ENCODE measurements around the gene PLAGL1. TPM values are rescaled to one million over a fixed set of nuclear protein-coding genes. Genes with fewer than 3 reads are reported as not detected.
A peak's percentile ranks its signal among the peaks of the same experiment; 100 is the strongest.

The PLAGL1 gene
- polyA plus RNA-seq, 3 donors = 11.6 to 60.7 (median 16.7) TPM

DNA sequence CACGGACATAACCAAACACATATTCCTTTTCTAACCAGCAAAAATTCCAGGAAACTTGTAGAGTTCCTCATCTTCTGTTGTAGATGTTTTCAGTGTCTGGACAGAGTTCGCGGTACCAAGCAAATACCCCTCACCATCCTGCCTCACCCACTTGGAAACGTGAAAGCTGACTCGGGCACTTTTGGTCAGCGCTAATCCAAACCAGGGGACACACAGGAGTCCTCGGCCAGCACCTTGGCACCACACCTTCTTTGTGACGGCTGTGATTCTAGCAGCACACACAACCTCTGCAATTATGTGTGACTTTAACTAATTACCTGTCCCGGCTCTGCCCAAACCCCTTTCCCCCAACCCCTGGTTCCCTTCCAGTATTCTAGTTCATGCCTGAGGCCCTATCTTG is 58.1 kb downstream of the PLAGL1 start:
- 100% methylated on average over 7 of the region's 9 CpGs for WGBS (ENCODE audit: insufficient coverage)
- intact Hi-C loops (cut with micrococcal nuclease) = loop anchor here in 1 of 2 donors (10.0 kb wide), 1 partner anchor 385 kb away; no protein-coding TSS in a partner anchor
- Histone ChIP-seq H3K9ac (ENCODE audit: insufficient read depth, low read length, poor library complexity, severe bottlenecking) (no peak overlapping the region), H3K27ac (ENCODE audit: low read depth in 1 of 2, low read length in 2 of 2) (no peak overlapping the region), H3K4me3 (replicated peaks in 1 of 3; ENCODE audit: low read depth in 2 of 3, low read length in 3 of 3) (no peak overlapping the region), H3K9me3 (replicated peaks in 1 of 2; ENCODE audit: control insufficient read depth in 1 of 2, insufficient read depth in 1 of 2, low read length in 2 of 2) (no peaks in the 10 kb centered on the region), H3K36me3 (replicated peaks in 1 of 2; ENCODE audit: control insufficient read depth in 1 of 2, insufficient read depth in 2 of 2, low read length in 2 of 2) (peaks cover 9 to 22% of the 10 kb centered on the region in 2 donors), H3K27me3 (ENCODE audit: control insufficient read depth in 2 of 2, insufficient read depth in 2 of 2, low read length in 2 of 2) (no peaks in the 10 kb centered on the region), H3K79me2 (ENCODE audit: insufficient read depth, low read length) (no peaks in the 10 kb centered on the region), H2AFZ (ENCODE audit: insufficient read depth, low read depth, low read length, poor library complexity, severe bottlenecking) (no peak overlapping the region), H3K4me2 (replicated peaks; ENCODE audit: extremely low read depth, low read length, poor library complexity, severe bottlenecking) (no peak overlapping the region), H3K4me1 (ENCODE audit: control insufficient read depth in 1 of 2, insufficient read depth in 2 of 2, low read length in 2 of 2) (no peaks in the 10 kb centered on the region), H4K20me1 (ENCODE audit: insufficient read depth, low read length) (no peaks in the 10 kb centered on the region)
- peaks cover 0 to 3% (median 0%) of the 10 kb centered on the region in 3 donors for H3K27me3 Mint-ChIP-seq (ENCODE audit: low read depth in 3 of 3)
- DNase-seq = no peak
- TF ChIP-seq, protein P1, sequence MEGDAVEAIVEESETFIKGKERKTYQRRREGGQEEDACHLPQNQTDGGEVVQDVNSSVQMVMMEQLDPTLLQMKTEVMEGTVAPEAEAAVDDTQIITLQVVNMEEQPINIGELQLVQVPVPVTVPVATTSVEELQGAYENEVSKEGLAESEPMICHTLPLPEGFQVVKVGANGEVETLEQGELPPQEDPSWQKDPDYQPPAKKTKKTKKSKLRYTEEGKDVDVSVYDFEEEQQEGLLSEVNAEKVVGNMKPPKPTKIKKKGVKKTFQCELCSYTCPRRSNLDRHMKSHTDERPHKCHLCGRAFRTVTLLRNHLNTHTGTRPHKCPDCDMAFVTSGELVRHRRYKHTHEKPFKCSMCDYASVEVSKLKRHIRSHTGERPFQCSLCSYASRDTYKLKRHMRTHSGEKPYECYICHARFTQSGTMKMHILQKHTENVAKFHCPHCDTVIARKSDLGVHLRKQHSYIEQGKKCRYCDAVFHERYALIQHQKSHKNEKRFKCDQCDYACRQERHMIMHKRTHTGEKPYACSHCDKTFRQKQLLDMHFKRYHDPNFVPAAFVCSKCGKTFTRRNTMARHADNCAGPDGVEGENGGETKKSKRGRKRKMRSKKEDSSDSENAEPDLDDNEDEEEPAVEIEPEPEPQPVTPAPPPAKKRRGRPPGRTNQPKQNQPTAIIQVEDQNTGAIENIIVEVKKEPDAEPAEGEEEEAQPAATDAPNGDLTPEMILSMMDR (IDR thresholded peaks at IDR 0.05) = no peak
- H3K4me3 Mint-ChIP-seq = no peak overlapping the region
- H3K4me1 Mint-ChIP-seq = peaks cover 7% of the 10 kb centered on the region
- H3K9me3 Mint-ChIP-seq = peaks cover 0 to 14% (median 0%) of the 10 kb centered on the region in 7 donors
- H3K27ac Mint-ChIP-seq = peak overlapping the region in 1 of 7 donors; percentile 19
- peaks cover 25 to 30% of the 10 kb centered on the region in 2 donors for H3K36me3 Mint-ChIP-seq

DNA sequence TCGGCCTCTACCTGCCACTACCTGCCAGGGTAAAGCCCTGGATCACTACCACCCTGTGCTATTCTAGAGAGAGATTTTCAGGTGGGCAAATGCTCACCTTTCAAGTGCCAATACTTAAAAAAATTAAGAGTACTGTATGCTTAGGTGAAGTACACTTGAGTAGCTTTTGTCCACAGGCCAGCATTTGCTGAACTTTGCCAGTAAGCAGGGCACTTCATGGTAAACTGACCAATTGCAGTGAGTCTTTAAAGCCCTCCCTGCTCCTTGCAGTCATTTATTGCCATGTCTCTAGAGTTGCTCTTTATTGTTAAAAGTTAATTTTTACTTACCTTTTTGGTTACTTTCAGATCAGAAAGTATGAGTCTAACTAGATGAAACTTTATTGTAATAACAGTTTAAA is 58.5 kb downstream of the PLAGL1 start:
- Histone ChIP-seq H2AFZ (ENCODE audit: insufficient read depth, low read depth, low read length, poor library complexity, severe bottlenecking) (no peak overlapping the region), H4K20me1 (ENCODE audit: insufficient read depth, low read length) (no peaks in the 10 kb centered on the region), H3K27me3 (ENCODE audit: control insufficient read depth in 2 of 2, insufficient read depth in 2 of 2, low read length in 2 of 2) (no peaks in the 10 kb centered on the region), H3K4me2 (replicated peaks; ENCODE audit: extremely low read depth, low read length, poor library complexity, severe bottlenecking) (no peak overlapping the region), H3K27ac (ENCODE audit: low read depth in 1 of 2, low read length in 2 of 2) (no peak overlapping the region), H3K4me3 (replicated peaks in 1 of 3; ENCODE audit: low read depth in 2 of 3, low read length in 3 of 3) (no peak overlapping the region), H3K79me2 (ENCODE audit: insufficient read depth, low read length) (no peaks in the 10 kb centered on the region), H3K36me3 (replicated peaks in 1 of 2; ENCODE audit: control insufficient read depth in 1 of 2, insufficient read depth in 2 of 2, low read length in 2 of 2) (peaks cover 9 to 22% of the 10 kb centered on the region in 2 donors), H3K9ac (ENCODE audit: insufficient read depth, low read length, poor library complexity, severe bottlenecking) (no peak overlapping the region), H3K4me1 (ENCODE audit: control insufficient read depth in 1 of 2, insufficient read depth in 2 of 2, low read length in 2 of 2) (no peaks in the 10 kb centered on the region), H3K9me3 (replicated peaks in 1 of 2; ENCODE audit: control insufficient read depth in 1 of 2, insufficient read depth in 1 of 2, low read length in 2 of 2) (no peaks in the 10 kb centered on the region)
- intact Hi-C loops (cut with micrococcal nuclease) = no loop called here
- peaks cover 0 to 3% (median 0%) of the 10 kb centered on the region in 3 donors for H3K27me3 Mint-ChIP-seq (ENCODE audit: low read depth in 3 of 3)
- DNase-seq = no peak
- no CpG with 5 or more reads among the region's 1 CpG for WGBS (ENCODE audit: insufficient coverage)
- peaks cover 0 to 14% (median 0%) of the 10 kb centered on the region in 7 donors for H3K9me3 Mint-ChIP-seq
- H3K36me3 Mint-ChIP-seq = peaks cover 25 to 30% of the 10 kb centered on the region in 2 donors
- no peak overlapping the region for H3K27ac Mint-ChIP-seq
- H3K4me1 Mint-ChIP-seq = peaks cover 7% of the 10 kb centered on the region
- H3K4me3 Mint-ChIP-seq = no peak overlapping the region
- TF ChIP-seq, protein P1 (IDR thresholded peaks at IDR 0.05) = no peak

Data from CD14-positive monocyte (primary cell).